ENCODE data around the gene RNF149.

GRCh38 chr2:101341901-101342624 lies 33.6 kb upstream of the RNF149 start:
- TF ChIP-seq CTCF (IDR thresholded peaks at IDR 0.05) (peak; percentile 61 to 82 (median 70)), POLR2A (IDR thresholded peaks at IDR 0.05) (no peak)

Data from adrenal gland (tissue), 5 donors.